Islet precursor cell (in vitro differentiated cells): ENCODE data around the gene ZNF236.

Experiments
- DNase-seq: peaks from one replicate; pipeline ENCODE4 v3.0.0-alpha.2; 2018

Gene ZNF236

DNA sequence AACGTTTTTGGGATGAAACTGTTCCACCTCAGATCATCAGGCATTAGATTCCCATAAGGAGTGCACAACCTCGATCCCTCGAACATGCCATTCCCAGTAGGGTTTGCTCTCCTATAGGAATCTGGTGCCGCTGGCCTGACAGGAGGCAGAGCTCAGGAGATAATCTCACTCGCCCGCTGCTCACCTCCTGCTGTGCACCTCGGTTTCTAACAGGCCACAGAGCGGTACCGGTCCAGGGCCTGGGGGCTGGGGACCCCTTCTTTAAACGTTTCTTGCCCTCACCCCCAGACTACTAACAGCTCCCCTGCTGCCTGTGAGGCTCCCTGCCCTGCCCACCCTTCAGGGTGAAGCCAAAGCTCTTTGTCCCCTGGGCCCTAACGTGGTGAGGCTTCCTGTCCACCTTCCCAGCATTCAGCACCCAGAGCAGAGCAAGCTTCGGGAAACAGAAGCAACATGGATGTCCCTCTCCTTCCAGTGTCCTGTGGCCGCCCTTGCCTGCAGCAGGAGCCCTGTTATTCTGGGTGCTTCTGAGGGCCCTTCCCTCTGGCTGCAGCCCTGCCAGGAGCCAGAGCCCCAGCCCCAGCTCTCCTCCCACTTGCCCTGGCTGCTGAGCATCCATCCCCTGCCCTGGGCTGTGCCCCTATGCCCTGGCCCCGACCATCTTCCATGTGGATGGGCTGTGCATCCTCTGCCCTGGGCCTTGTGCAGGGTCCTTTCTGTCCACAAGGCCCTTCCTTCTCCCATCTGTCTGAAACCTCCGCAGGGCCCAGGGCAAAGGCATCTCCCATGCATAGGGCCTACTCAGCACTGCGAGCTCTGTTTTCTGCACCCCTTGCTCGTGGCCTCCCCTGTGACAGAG lies 170.1 kb downstream of the ZNF236 start:
- no peak for DNase-seq

DNA sequence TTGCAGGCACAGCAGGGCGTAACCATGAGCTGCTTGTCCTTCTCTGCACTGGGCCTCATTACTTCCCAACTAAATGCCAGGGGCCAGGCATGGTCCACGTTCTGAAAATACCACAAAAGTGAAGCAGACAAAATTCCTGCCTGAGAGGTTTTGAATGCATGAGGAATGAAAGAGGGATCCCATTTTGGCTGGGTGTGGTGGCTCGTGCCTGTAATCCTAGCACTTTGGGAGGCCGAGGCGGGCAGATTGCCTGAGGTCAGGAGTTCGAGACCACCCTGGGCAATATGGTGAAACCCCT lies 170.7 kb downstream of the ZNF236 start:
- no peak for DNase-seq

DNA sequence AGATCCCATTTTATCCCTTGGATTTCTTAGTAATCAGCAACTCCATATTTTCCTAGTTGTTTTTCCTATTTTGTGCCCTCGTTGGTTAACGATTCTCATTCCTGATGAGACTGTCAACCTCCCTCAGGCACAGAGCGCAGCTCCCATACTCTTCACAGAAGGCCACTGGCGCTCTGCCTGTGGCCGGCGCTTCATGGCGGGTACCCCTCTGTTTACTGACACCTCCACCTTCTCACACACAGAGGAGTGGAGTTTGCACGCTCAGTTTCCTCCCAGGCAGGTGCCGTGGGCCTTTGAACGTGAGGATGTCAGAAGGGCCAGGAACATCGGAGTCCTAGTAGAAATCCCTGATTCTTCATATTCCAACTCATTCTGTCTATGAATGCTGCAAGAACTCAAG lies 171.2 kb downstream of the ZNF236 start:
- no peak for DNase-seq

DNA sequence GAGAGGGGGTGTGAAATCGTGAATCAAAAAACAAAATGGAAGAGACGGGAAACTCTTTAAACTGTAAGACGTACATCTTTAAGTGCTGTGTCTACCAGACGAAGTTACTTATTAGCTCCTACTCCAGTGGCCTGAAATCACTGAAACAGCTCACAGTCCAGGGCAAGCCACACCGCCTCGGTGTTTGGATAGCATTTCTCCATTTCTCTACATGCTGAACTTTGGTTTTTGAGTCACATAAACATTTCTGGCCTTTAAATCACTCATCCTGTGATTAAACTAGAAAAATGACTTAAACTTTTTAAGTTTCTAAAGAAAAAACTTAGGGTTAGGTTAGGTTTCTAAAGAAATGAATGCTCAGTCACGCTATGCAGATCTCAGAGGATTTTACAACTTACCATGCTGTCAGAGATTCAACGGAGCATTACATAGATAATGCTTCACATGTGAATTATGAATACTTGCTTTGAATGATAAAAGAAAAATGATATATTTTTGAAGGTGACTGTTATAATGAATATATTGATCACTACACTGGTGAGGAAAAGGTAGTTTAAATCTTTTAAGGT lies 171.8 kb downstream of the ZNF236 start:
- no peak for DNase-seq

DNA sequence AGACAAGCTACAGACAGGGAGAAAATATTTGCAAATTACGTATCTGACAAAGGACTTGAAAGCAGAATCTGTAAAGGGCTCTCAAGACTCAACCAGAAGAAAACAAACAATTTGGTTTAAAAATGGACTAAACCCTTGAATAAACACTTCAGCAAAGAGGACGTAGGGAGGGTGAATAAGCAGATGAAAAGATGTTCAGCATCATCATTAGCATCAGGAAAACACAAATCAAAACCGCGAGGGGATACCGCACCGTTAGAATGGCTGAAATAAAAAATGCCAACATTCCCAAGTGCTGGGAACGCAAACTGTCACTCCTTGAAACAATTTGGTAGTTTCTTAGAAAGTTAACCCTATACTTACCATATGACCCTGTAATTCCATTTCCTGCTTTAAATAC lies 173.5 kb downstream of the ZNF236 start:
- DNase-seq, result no peak

DNA sequence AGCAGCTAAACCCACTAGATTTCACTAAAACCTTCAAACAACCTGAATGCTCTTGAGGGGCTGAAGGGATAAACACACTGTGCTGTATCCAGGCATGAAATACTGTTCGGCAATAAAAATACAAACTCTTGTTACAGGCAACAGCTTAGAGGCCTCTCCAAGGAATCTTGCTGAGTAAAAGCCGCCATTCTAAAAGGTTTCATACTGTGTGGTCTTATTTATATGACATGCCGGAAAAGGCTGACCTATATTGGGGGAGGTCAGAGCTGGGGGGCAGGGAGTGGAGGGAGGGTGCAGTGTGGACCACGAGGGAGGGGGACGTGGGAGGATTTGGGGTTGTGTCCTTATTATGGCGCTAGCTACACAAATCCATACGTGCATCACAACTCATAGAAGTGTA lies 174.1 kb downstream of the ZNF236 start:
- no peak for DNase-seq

DNA sequence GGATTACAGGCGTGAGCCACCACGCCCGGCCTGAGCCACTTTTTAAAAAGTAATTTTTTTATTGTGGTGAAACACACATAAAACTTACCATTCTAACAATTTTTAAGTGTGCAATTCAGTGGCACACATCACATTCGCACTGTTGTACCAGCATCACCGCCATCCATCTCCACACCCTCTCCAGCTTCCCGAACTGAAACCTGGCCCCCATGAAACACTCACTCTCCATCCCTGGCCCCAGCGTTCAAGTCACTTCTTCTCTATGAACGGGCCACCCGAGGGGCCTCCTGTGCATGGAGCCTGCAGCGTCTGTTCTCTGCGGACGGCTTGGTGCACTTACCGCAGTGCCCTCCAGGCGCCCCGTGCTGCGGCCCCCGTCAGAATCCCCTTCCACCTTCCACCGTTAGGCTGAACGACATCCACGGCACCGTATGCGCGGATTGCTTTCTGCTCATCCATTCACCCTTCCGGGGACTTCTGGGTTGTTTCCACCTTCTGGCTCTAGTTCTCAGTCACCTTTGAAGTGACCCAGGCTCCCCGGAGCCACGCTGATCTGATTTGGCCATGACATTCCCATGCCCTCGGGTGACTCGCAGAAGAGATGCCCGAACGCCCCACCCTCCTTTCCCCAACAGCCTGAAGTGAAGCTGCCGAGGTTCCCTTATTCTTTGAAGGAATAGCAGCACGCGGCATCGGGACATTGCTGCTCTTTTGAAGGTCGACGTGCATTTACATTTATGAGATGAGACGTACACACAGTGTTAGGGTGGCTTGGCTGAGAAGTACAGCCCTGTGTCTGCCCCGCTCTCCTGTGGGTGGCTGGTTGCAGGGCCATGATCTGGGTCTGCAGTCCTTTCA lies 175.8 kb downstream of the ZNF236 start:
- DNase-seq, result peak; percentile 49

DNA sequence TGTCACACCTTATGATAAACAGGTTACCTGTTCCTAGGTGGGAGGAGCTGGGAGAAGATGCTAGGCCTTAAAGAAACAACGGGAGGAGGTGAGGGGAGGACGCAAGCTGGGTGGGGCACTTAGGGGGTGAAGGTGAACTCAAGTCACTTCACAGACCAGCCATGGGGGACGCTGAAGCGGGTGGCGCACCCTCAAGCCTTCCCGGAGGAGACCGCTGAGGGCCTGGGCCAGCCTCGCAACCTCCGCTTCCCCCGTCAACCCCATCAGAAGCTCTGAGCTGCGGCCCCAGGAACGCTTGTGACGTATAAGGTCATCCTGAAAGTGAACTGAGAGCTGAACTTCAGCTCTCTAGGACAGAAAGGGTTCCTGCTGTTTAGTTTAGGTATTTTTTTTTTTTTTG lies 176.7 kb downstream of the ZNF236 start:
- DNase-seq, result peak; percentile 26

DNA sequence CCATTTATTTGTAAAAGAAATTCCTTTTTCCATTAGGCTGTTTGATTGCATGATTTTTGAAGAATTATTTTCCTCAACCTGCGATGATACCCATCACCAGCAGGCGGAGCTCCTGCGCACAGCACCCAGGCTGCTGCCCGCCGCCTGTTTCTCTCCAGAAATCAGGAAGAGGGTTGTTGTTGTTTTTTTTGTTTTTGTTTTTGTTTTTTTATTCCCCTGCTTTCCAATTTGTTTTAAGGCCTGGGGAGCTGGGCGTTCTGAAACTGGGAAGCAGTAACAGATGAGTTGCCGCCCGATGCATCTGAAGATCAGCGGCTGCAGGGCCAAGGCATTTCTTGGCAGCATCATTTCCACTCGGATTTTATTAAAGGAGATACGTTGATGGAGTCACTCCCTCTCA lies 178.2 kb downstream of the ZNF236 start:
- peak; percentile 52 for DNase-seq

DNA sequence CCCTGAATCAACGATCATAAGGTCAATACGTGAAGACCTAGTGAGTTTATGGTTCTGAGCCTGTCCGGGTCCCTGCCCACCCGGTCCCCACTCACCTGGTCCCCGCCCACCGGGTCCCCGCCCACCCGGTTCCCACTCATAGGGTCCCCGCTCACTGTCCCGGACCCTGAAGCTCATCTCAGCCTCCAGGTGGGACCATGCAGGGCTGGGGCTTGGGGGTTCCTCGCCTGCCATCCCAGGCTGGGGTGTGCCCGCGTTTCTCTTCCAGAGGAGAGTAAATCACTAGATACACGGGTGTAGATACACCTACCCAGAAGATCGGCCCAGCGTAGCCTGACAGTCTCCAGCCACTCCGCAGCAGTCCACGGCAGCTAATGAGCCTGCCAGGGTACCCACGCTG lies 178.7 kb downstream of the ZNF236 start:
- DNase-seq, result peak; percentile 32

DNA sequence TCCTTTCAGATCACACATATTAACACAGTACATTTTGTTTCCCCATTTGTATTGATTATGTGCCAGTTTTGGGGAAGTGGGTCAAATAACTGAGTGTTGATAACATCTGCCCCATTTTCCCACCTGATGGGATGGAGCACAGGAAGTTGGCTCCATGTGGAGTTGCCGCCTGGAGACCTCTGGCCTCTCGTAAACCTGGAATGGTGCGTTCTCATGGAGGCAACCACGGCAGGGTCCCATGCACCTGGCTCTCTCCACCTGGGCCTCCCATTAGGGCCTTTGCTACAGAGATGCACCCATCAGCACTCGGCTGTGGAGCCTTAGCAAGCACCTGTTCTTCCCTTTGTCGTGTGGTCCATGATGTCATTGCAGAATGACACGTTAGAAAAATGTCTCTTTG lies 179.6 kb downstream of the ZNF236 start:
- peak; percentile 35 for DNase-seq

DNA sequence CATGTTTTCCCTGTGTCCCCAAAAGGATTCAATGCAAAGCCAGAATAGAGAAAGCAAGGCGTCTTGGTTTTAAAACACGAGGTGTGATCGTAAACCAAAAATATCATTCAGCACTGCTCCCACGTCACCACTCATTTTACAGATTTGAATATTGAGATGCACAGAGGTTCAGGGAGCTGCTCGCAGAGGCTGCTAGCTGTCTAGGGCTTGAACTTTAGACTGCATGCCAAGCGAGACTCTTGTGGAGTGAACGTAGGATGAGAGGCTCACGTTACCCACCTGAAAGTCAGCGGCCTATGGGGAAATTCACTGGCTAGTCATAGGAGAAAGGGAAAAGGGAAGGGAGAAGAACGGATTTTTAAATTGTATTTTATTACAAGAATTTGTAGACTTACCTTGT lies 180.1 kb downstream of the ZNF236 start:
- DNase-seq, result no peak

DNA sequence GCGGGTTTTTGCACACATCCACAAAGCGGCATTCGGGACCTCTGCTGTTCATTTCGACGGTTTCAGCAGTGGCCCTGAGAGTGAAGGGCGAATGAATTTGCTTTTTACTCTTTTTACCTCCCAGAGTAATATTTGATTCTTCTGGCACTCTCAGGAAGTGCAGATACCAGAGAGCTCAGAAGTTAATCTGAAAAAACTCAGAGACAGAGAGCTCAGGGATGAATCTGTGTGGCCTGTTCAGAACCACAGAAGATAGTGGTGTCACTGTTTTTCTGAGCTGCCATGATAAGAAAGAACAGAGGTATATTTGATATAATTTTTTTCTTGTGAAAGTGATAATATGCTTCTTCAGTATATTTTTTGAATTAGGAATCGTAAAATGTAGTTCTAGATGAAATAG lies 181.0 kb downstream of the ZNF236 start:
- DNase-seq, result peak; percentile 29

DNA sequence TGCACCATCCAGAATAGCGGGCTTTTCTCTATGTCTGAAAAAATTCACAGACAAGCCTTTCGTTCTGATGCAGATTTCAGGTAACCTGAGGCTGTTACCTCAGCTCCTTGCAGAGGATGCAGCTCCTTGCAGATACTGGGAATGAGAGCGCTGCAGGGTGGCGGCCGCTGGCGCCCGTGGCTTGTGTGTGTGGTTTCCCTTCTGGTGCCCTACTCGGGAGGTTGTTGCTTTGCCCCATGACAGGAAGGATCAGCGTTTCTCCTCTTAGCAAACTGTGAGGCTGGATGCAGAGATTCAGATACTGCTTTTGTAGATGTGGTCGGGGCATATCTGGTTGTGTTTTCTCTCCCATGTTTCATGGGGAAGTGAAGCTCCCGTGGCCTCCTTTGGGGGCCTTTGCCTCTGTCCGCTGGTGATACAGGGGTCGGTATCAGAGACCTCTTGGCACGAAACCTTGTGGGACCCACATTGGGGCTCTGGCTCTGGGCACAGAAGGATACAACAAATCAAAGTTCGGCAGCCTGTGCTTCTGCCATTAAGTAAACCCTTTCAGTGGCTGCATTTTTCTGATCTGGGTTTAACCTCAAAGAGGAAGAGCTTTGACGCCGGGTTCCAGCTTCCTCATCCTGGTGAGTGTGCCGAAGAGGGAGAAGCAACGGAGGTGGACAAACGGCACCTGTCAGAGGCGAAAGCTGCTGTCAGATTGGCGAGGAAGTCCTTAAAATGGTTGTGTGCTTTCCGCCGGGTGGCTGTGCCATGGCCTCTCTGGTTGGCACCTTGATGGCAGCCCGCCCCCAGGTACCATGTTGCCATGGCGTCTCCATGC lies 182.4 kb downstream of the ZNF236 start:
- peak; percentile 45 for DNase-seq

DNA sequence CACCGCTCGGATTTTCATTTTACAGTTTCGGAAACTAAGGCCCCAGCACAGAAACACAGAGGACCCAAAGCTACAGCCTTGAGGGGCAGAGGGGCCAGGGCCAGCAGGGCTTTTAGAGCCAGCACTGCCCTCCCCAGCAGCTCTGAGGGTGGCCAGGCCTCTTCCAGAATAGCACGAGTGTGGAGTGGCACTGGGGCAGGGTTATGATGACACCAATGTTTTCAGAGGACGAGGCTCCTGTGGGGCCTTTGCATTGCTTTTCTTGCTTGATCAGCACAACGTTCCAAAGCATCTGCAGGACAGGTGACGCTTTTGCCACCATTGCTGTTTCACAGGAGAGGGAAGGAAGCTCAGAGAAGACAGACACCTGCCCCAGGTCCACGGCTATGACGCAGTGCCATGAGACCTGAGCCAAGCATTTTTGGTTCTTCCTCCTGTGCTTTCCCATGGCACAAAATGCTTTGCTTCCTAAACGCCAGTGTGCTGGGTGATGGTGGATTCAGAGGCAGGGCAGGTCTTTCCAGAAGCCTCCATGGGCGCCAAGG lies 183.4 kb downstream of the ZNF236 start:
- DNase-seq, result no peak

DNA sequence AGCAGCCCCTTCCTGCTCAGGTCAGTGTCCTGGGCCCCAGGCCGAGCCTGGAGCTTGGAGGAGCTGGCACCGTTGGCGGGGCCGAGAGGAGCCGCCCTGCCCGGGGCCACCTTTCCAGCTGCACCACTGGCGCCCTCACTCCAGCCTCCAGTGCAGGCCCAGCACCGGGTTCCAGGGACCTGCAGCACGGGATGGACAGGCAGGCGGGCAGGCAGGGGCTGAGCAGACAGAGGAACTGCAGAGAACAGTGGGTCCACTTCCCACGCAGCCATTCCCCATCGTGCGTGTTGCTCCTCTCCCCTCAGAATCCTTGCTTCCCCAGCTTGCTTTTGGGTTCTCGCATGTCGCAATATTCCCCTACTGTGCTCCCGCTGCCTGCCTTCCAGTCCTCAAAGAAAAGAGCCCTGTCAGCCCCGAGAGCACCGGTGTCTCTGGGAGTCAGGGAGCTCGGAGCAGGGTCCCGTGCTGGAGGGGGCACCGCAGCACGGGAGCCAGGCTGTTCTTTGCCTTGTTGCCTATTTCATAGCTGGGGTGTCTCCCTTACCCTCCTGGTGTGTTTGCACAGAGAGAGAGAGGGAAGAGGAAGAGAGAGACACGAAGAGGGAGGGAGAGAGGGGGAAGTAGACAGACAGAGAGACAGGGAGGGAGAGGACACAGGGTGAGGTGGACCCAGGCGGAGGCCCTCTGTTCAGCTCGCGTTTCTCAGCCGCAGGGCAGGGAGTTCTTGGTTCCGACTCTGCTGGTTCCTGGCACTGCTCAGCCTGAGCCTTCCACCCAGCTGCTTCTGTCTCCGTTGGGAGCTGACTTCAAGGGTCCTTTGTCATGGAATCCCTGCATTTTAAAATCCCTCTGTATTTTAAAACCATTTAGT lies 184.2 kb downstream of the ZNF236 start:
- DNase-seq, result no peak

DNA sequence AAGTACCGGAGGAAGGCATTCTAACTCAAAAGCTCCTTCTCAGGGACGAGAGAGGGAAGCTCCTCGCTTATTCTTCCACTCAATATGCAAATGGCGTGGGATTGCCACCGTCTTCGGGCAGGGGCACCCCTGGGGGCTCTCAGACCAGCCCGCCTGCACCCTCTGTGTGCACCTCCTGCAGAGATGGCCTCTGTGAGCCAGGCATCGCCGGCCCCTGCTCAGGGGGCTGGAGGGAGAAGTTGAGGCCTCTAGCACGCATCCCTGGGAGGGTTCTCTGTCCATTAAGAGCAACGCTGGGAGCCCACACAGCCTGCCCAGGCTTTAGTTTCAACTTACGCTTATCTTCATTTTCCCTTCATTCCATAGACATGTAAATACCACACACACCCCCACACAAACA lies 184.9 kb downstream of the ZNF236 start:
- no peak for DNase-seq

DNA sequence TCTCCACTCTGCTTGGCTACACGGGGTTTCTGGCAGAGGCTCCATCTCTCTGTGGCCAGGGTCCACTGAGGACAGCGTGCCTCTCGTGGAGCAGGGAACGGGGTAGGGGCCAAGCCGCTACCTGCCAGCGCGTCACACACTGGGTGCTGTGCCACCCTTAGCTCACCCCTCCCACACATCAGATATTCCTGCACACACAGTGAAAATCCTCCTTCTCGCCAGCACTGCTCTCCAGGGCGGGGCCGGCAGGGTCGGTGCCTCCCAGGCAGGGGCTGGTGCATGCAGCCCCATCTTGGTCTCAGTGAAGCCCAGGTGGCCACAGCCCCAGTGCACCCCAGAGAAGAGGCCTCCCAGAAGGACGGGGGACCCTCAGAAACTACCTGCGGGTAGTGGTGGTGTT lies 185.6 kb downstream of the ZNF236 start:
- no peak for DNase-seq

DNA sequence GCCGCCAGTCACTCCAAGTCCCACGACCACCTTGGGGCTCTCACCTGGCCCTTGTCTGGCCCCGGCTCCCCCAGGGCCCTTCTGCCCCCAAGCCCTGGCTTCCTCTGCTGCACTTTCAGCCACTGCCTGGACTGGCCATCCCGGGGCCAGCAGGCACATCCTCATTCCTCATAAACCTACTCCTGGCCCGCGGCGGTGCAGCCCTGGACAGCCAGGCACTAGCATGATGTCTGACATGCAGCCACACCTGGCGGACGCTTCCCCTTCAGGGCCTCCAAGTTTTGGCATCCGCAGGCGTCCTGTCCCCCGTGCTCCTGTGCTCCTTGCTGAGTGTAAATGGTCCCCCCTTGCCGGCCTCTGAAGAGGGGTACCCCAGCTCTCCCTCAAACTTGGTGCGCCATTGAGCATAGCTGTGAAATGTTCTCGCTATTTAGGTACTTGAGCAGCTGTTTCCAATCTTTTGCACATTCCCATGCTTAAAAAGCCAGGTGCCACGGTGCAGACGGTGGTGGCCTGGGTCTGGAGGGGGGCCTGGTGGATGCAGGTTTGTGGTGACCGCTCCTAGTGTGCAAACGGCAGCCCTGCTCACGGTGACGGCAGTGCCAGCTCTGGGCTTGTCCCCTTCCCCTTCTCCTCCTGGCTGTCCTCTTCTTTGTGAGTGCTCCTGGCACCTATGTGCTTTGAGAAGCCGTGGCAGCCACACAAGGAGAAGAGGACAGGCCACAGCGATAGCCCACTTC lies 186.4 kb downstream of the ZNF236 start:
- DNase-seq, result no peak

DNA sequence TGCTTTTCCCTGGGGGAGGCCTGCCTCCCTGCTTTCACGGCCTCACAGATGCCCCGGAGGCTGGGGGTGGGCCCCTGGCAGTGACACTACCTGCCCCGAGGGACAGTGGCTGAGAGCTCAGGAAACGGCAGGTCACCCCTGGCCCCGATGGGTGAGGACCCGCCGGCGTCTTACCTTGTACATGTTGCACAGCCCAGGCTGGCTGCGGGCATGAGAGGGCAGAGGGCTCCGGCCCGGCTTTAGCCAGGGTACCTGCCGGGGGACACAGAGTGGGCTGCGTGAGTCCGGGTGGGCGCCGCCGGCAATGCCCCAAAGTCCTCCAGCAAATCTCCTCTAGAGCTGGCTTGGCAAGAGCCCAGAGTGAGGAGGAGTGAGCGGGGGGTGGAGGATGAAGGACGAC lies 187.3 kb downstream of the ZNF236 start:
- DNase-seq, result no peak

DNA sequence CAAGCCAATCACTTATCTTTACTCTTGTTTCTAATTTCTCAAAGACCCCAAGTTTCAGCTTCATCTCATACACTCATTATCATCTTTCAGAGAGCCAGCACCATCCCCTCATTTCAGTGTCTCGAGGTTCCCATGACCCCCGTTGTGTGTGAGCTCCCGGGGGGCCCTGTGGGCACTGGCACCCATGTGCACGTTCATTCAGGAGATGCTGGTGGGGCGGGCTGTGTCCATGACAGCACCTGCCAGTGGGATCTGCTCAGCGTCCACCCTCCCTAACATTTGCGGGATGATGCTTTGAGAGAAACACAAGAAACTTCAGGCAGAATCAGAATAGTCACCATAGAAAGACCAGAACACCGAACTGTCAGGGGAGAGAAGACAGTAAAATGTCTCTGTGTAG lies 189.8 kb downstream of the ZNF236 start:
- no peak for DNase-seq
